Uterus (tissue), 4 donors: ENCODE measurements around the gene IFITM1. TPM values are rescaled to one million over a fixed set of nuclear protein-coding genes. Genes with fewer than 3 reads are reported as not detected.

Experiments used
- DNase-seq, 2 donors: peaks; one replicate each; pipeline ENCODE4 v3.0.0-alpha.2; 2019 to 2020
- H3K27ac ChIP-seq, 2 donors: fragments of 200-600 bp; sonication (generic); 1 replicate in 1 of 2; 2 replicates in 1 of 2; pipeline ENCODE4 v1.5.1; 2016 to 2018
- H3K27me3 ChIP-seq, 2 donors: fragments of 200-600 bp; sonication (generic); one replicate each; pipeline ENCODE4 v1.5.1; 2018 to 2019; ENCODE audit warnings: control low read depth in 1 of 2
- H3K36me3 ChIP-seq, 2 donors: fragments of 200-600 bp; sonication (generic); one replicate each; pipeline ENCODE4 v1.5.1; 2019; ENCODE audit warnings: control low read depth in 1 of 2
- H3K4me1 ChIP-seq, 2 donors: fragments of 200-600 bp; sonication (generic); one replicate each; pipeline ENCODE4 v1.5.1; 2018 to 2019; ENCODE audit warnings: control low read depth in 1 of 2
- H3K4me3 ChIP-seq, 2 donors: fragments of 200-600 bp; sonication (generic); 1 replicate in 1 of 2; 2 replicates in 1 of 2; pipeline ENCODE4 v1.5.1; 2018 to 2019; ENCODE audit warnings: mild to moderate bottlenecking in 1 of 2
- H3K9me3 ChIP-seq, 2 donors: fragments of 200-600 bp; sonication (generic); one replicate each; pipeline ENCODE4 v1.5.1; 2019; ENCODE audit warnings: control low read depth in 1 of 2
- CTCF ChIP-seq, 4 experiments: fragments of 200-600 bp in 2 of 4; fragments of 450-650 bp in 2 of 4; sonication (generic) in 2 of 4; IDR thresholded peaks; one replicate each; pipeline ENCODE4 v1.5.1; 2016 to 2019; ENCODE audit warnings: antibody characterized with exemption in 4 of 4, mild to moderate bottlenecking in 2 of 4, moderate library complexity in 1 of 4
- POLR2A ChIP-seq, 2 donors: fragments of 450-650 bp; IDR thresholded peaks; one replicate each; pipeline ENCODE4 v1.6.1; 2016; ENCODE audit warnings: antibody characterized with exemption in 2 of 2, mild to moderate bottlenecking in 1 of 2, moderate library complexity in 1 of 2
- intact Hi-C: fragments of 100-400 bp; cut with DNase I; formaldehyde crosslinking; loops from one replicate; pipeline ENCODE4 v1.15.1; 2023; ENCODE audit warnings: low total_unique reads
- total RNA-seq, 4 donors: library from RNA; depleted of rRNA in 3 of 4; stranded (reverse); fragments of >200 nt in 3 of 4; gene quantifications; one replicate each; pipeline versions ENCODE4 v1.1.0 to v1.2.4, GENCODE V29; 2014 to 2023
- donor health status: DM: yes; HTN: yes; CAD: no.

IFITM1 gene
- total RNA-seq, 4 donors from 2014 or later: 13.4 to 672 (median 239) TPM

DNA sequence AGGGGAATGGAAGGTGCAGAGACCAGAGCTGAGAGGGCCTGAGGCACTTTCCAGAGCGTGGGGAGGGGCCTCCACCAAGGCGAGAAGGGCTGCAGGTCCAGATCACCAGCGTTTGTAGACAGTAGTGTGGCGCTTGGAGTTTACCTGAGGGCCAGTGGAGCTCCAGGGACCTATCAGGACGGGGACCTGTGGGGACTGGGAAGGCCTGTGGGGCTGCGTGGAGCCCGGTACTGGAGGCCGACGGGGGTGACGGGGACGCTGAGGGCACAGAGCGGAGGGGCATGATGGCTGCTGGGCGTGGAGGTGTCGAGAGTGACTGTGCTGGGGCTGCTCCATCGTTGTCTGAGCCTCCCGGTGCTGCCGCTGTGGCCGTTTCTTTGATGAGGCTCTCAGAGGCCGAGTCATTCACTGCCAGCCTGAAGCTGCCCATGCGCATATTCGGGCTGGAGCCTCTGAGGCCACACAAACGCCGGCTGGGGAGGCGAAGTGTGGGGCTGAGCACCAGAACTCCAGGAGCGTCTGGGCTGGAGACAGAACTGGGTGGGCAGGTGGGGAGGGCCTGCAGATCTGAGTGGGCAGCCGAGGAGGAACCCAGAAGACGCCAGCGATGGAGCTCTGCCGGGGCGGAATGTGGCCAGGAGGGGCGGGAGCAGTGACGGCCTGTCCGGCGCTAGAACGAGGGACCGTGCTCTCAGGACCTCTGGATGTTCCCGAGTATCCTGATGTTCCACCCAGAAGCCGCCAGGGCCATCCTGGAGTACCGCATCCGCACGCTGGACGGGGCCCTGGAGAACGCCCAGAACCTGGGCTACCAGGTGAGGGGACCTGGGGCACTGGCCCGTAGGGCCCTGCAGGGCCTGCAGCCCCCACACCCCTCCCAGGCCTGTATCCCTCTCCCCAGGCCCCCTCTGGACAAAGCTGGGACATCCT lies 22.3 kb upstream of the IFITM1 start:
- H3K27me3 ChIP-seq: no peaks in the 10 kb centered on the region
- H3K27ac ChIP-seq: no peak overlapping the region
- no peaks in the 10 kb centered on the region for H3K36me3 ChIP-seq
- intact Hi-C loops: loop anchor here (5.0 kb wide), 1 partner anchor 76 kb away; the partner anchor contains the start of gene B4GALNT4
- no peaks in the 10 kb centered on the region for H3K9me3 ChIP-seq
- no peak for DNase-seq
- no peak overlapping the region for H3K4me3 ChIP-seq
- TF ChIP-seq POLR2A (IDR thresholded peaks at IDR 0.05): no peak
- no peak for TF ChIP-seq CTCF (IDR thresholded peaks at IDR 0.05)
- peaks cover 0 to 6% of the 10 kb centered on the region in 2 donors for H3K4me1 ChIP-seq

GRCh38 chr11:292211-293121 lies 21.4 kb upstream of the IFITM1 start:
- DNase-seq: no peak

GRCh38 chr11:293271-293851 lies 20.5 kb upstream of the IFITM1 start:
- intact Hi-C loops: loop anchor here (5.0 kb wide), 1 partner anchor 74 kb away; the partner anchor contains the start of gene B4GALNT4
- H3K27me3 ChIP-seq: no peaks in the 10 kb centered on the region
- no peak overlapping the region for H3K4me3 ChIP-seq
- no peak overlapping the region for H3K27ac ChIP-seq
- no peaks in the 10 kb centered on the region for H3K4me1 ChIP-seq
- TF ChIP-seq POLR2A (IDR thresholded peaks at IDR 0.05) (no peak), CTCF (IDR thresholded peaks at IDR 0.05) (no peak)
- no peak for DNase-seq
- no peaks in the 10 kb centered on the region for H3K9me3 ChIP-seq
- no peaks in the 10 kb centered on the region for H3K36me3 ChIP-seq

More at GRCh38 chr11:292211-293121, 21.4 kb upstream of the IFITM1 start:
- Histone ChIP-seq H3K4me3 (no peak overlapping the region), H3K27ac (no peak overlapping the region), H3K36me3 (no peaks in the 10 kb centered on the region), H3K27me3 (no peaks in the 10 kb centered on the region), H3K9me3 (no peaks in the 10 kb centered on the region), H3K4me1 (peaks cover 0 to 6% of the 10 kb centered on the region in 2 donors)
- no peak for TF ChIP-seq CTCF (IDR thresholded peaks at IDR 0.05)
- TF ChIP-seq POLR2A (IDR thresholded peaks at IDR 0.05): no peak
- intact Hi-C loops: loop anchor here (5.0 kb wide), 1 partner anchor 75 kb away; the partner anchor contains the start of gene B4GALNT4

GRCh38 chr11:293852-294661 lies 19.8 kb upstream of the IFITM1 start:
- Histone ChIP-seq H3K27me3 (no peaks in the 10 kb centered on the region), H3K4me1 (no peaks in the 10 kb centered on the region), H3K27ac (no peak overlapping the region), H3K36me3 (no peaks in the 10 kb centered on the region), H3K9me3 (no peaks in the 10 kb centered on the region), H3K4me3 (no peak overlapping the region)
- no peak for TF ChIP-seq POLR2A (IDR thresholded peaks at IDR 0.05)
- no peak for TF ChIP-seq CTCF (IDR thresholded peaks at IDR 0.05)
- intact Hi-C loops: loop anchor here (5.0 kb wide), 1 partner anchor 73 kb away; the partner anchor contains the start of gene B4GALNT4
- no peak for DNase-seq
